ENCODE measurements around the gene RPL15.

The RPL15 gene

DNA sequence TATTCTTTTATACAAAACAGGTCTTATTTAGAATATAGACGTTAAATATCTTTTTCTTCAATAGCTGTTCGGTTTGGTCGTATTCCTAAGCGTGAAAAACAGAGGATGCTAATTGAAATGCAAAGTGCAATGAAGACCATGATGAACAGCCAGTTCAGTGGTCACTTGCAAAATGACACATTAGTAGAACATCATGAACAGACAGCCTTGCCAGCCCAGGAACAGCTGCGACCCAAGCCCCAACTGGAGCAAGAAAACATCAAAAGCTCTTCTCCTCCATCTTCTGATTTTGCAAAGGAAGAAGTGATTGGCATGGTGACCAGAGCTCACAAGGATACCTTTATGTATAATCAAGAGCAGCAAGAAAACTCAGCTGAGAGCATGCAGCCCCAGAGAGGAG is 45.0 kb downstream of the RPL15 start:
- Histone ChIP-seq H3K9me3 (ENCODE audit: control insufficient read depth, insufficient read depth, low read depth, low read length) (no peaks in the 10 kb centered on the region), H3K27me3 (ENCODE audit: control insufficient read depth, insufficient read depth, low read length) (no peaks in the 10 kb centered on the region), H3K4me3 (ENCODE audit: low read depth, low read length) (no peak overlapping the region), H3K27ac (ENCODE audit: low read depth, low read length) (no peak overlapping the region), H3K36me3 (ENCODE audit: control insufficient read depth, insufficient read depth, low read length) (peaks cover 63% of the 10 kb centered on the region), H3K4me1 (ENCODE audit: control insufficient read depth, insufficient read depth, low read length) (no peaks in the 10 kb centered on the region; the same call in 1 of the 2 replicates), H3K9ac (ENCODE audit: low read length) (no peak overlapping the region)

DNA sequence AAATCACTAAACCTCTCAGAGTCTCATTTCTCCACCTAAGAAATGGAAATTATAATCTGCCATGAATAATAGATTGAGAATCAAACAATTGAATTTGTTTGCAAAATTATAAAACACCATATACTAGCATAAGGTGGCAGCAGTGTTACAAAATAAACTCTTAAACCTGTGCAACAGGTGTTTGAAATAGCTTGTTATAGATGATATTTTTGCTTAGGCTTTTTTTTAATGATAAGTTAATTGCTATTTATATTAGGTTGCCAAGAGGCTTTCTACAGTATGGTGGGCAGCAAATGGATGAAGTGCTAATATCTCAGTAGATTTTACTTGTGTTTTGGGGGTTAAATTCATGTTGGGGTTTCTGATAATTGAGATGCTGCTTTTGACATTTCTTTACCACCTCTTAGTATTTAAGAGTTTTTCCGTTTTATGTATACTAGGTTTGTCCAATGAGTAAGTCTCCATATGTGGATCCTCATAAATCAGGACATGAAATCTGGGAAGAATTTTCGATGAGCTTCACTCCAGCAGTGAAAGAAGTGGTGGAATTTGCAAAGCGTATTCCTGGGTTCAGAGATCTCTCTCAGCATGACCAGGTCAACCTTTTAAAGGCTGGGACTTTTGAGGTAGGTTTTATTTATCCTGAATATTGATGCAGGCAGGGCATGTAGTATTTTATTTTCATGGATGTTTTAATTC is 47.8 kb downstream of the RPL15 start:
- no peaks in the 10 kb centered on the region for H3K9me3 ChIP-seq (ENCODE audit: control insufficient read depth, insufficient read depth, low read depth, low read length)
- H3K27ac ChIP-seq (ENCODE audit: low read depth, low read length), result no peak overlapping the region
- no peak overlapping the region for H3K4me3 ChIP-seq (ENCODE audit: low read depth, low read length)
- H3K36me3 ChIP-seq (ENCODE audit: control insufficient read depth, insufficient read depth, low read length), result peaks cover 72% of the 10 kb centered on the region
- H3K4me1 ChIP-seq (ENCODE audit: control insufficient read depth, insufficient read depth, low read length), result no peaks in the 10 kb centered on the region; the same call in 1 of the 2 replicates
- H3K27me3 ChIP-seq (ENCODE audit: control insufficient read depth, insufficient read depth, low read length), result no peaks in the 10 kb centered on the region
- H3K9ac ChIP-seq (ENCODE audit: low read length), result no peak overlapping the region

DNA sequence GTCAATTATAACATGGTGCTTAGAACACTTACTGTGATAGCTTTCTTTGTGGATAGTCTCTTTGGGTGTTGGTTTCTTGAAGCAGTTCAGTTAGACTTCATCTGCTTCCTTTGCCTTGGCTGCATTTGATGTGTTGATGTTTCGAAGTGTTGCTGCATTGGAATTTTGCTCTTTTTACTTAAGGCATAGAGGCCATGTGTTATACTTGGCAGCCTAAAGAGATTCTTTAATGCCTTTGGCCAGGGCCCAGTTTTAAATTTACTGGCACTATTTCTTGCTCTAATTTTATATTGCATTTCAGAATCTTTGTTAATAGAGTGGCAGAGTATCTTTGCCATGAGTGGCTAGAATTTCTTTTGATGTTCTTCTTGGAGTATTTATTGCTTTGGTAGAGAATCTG is 49.4 kb downstream of the RPL15 start:
- Histone ChIP-seq H3K4me3 (ENCODE audit: low read depth, low read length) (no peak overlapping the region), H3K9ac (ENCODE audit: low read length) (no peak overlapping the region), H3K27ac (ENCODE audit: low read depth, low read length) (no peak overlapping the region), H3K4me1 (ENCODE audit: control insufficient read depth, insufficient read depth, low read length) (no peaks in the 10 kb centered on the region; the same call in 1 of the 2 replicates), H3K36me3 (ENCODE audit: control insufficient read depth, insufficient read depth, low read length) (peaks cover 63% of the 10 kb centered on the region), H3K27me3 (ENCODE audit: control insufficient read depth, insufficient read depth, low read length) (no peaks in the 10 kb centered on the region), H3K9me3 (ENCODE audit: control insufficient read depth, insufficient read depth, low read depth, low read length) (no peaks in the 10 kb centered on the region)

DNA sequence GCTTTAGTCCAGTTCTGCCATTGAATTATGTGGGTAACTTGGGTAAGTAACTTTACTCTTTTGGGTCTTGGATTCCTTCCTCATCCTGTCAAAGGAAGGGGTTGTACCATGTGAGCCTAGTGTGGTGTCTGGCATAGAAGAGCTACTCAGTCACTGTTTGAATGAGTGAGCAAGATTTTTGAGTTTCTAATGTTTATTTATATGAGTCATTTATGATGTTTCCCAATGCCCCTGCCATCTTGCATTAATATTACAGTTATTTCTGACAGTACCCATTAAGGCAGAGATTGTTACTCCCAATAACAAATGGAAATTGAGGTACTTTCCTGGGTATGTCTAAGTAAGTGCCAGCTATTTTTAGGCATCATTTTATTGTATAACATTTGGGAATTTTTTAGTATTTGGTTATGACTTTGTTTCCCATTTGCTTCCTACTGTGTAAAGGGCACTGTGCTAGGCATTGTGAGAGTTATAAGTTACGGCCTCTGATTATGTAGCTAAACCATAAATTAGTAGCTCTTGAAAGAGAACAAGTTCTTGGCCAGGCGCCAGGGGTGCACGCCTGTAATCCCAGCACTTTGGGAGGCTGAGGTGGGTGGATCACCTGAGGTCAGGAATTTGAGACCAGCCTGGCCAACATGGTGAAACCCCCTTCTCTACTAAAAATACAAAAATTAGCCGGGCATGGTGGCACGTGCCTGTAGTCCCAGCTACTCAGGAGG is 51.7 kb downstream of the RPL15 start:
- Histone ChIP-seq H3K9me3 (ENCODE audit: control insufficient read depth, insufficient read depth, low read depth, low read length) (no peaks in the 10 kb centered on the region), H3K36me3 (ENCODE audit: control insufficient read depth, insufficient read depth, low read length) (peaks cover 57% of the 10 kb centered on the region), H3K9ac (ENCODE audit: low read length) (no peak overlapping the region), H3K4me1 (ENCODE audit: control insufficient read depth, insufficient read depth, low read length) (no peaks in the 10 kb centered on the region; the same call in 1 of the 2 replicates), H3K4me3 (ENCODE audit: low read depth, low read length) (no peak overlapping the region), H3K27me3 (ENCODE audit: control insufficient read depth, insufficient read depth, low read length) (no peaks in the 10 kb centered on the region), H3K27ac (ENCODE audit: low read depth, low read length) (no peak overlapping the region)

DNA sequence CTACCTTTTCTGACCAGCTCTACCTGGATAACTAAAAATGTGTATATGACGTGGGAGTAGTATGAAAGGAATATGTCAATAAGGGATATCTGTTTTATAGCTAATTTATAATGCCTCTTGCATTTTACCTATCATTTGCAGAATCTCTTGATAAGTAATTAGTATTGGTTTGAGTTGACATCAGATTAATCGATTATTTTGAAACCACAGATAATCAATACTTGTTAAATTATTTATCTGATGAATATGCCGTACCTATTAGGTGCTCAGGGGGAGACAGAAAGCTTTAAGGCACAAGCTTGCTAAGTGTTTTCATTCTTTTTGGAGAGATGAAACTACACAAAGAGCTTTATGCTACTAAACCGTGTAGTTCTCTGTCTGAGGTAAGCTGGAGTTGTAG is 52.5 kb downstream of the RPL15 start:
- Histone ChIP-seq H3K4me3 (ENCODE audit: low read depth, low read length) (no peak overlapping the region), H3K36me3 (ENCODE audit: control insufficient read depth, insufficient read depth, low read length) (peaks cover 55% of the 10 kb centered on the region), H3K27ac (ENCODE audit: low read depth, low read length) (no peak overlapping the region)

More for the DNA sequence above, 52.5 kb downstream of the RPL15 start:
- Histone ChIP-seq H3K9ac (ENCODE audit: low read length) (no peak overlapping the region), H3K27me3 (ENCODE audit: control insufficient read depth, insufficient read depth, low read length) (no peaks in the 10 kb centered on the region), H3K4me1 (ENCODE audit: control insufficient read depth, insufficient read depth, low read length) (no peaks in the 10 kb centered on the region), H3K9me3 (ENCODE audit: control insufficient read depth, insufficient read depth, low read depth, low read length) (no peaks in the 10 kb centered on the region)
